Umbilical cord (tissue), 2 donors: ENCODE measurements around the gene LMF2. TPM values are rescaled to one million over a fixed set of nuclear protein-coding genes. Genes with fewer than 3 reads are reported as not detected.
A peak's percentile ranks its signal among the peaks of the same experiment; 100 is the strongest.

Experiments
- DNase-seq: peaks from one replicate; pipeline ENCODE4 v3.0.0-alpha.2; 2015; ENCODE audit warnings: low spot score
- total RNA-seq: library from RNA; depleted of rRNA; stranded (reverse); fragments of >200 nt; gene quantifications from one replicate; pipeline ENCODE4 v1.2.3, GENCODE V29; 2014; ENCODE audit warnings: low replicate concordance; ENCODE audit not compliant: insufficient read depth

The LMF2 gene
- total RNA-seq, 1 donor from 2014 or later: 34.2 TPM

- no peak for DNase-seq
These were observed 2.9 kb downstream of the LMF2 start for GRCh38 chr22:50504369-50505211.

- DNase-seq: no peak
These were observed 3.9 kb downstream of the LMF2 start for GRCh38 chr22:50503475-50504145.

GRCh38 chr22:50502628-50503474 lies 4.7 kb downstream of the LMF2 start:
- DNase-seq: no peak

- no peak for DNase-seq
These were observed 5.4 kb downstream of the LMF2 start for GRCh38 chr22:50502096-50502495.

GRCh38 chr22:50500452-50500851 lies 7.0 kb downstream of the LMF2 start:
- DNase-seq: no peak

GRCh38 chr22:50498322-50498890 lies 9.1 kb downstream of the LMF2 start:
- peak; percentile 53 for DNase-seq

GRCh38 chr22:50497093-50497492 lies 10.4 kb downstream of the LMF2 start:
- DNase-seq: no peak

- no peak for DNase-seq
These were observed 16.8 kb downstream of the LMF2 start for GRCh38 chr22:50490531-50491308.

GRCh38 chr22:50489363-50490243 lies 17.9 kb downstream of the LMF2 start:
- DNase-seq: no peak

GRCh38 chr22:50488886-50489285 lies 18.6 kb downstream of the LMF2 start:
- no peak for DNase-seq

- no peak for DNase-seq
These were observed 19.4 kb downstream of the LMF2 start for GRCh38 chr22:50488006-50488677.

- DNase-seq: no peak
These were observed 20.1 kb downstream of the LMF2 start for GRCh38 chr22:50487290-50488005.

- DNase-seq: no peak
These were observed 20.8 kb downstream of the LMF2 start, which contains the start of gene MIOX for GRCh38 chr22:50486561-50487289. Gene MIOX (plus strand): TSS chr22:50486859. CDS start chr22:50486898, 39 bp downstream.

- DNase-seq: no peak
These were observed 22.0 kb downstream of the LMF2 start for GRCh38 chr22:50485221-50486131.

GRCh38 chr22:50483977-50484853 lies 23.3 kb downstream of the LMF2 start:
- no peak for DNase-seq

GRCh38 chr22:50483556-50483955 lies 23.9 kb downstream of the LMF2 start:
- no peak for DNase-seq
